K562 treated with DMSO at 1 percent for 12 hours (cell line): ENCODE data around the gene GNB2. TPM values are rescaled to one million over a fixed set of nuclear protein-coding genes. Genes with fewer than 3 reads are reported as not detected.

ENCODE experiments used
- total RNA-seq: library from RNA; unstranded; fragments of 300-600 nt; gene quantifications from 2 replicates; pipeline ENCODE4 v1.2.3, GENCODE V29; 2022; ENCODE audit not compliant: insufficient read depth

Gene GNB2
- 568 and 655 TPM in 2 replicates for total RNA-seq

DNA sequence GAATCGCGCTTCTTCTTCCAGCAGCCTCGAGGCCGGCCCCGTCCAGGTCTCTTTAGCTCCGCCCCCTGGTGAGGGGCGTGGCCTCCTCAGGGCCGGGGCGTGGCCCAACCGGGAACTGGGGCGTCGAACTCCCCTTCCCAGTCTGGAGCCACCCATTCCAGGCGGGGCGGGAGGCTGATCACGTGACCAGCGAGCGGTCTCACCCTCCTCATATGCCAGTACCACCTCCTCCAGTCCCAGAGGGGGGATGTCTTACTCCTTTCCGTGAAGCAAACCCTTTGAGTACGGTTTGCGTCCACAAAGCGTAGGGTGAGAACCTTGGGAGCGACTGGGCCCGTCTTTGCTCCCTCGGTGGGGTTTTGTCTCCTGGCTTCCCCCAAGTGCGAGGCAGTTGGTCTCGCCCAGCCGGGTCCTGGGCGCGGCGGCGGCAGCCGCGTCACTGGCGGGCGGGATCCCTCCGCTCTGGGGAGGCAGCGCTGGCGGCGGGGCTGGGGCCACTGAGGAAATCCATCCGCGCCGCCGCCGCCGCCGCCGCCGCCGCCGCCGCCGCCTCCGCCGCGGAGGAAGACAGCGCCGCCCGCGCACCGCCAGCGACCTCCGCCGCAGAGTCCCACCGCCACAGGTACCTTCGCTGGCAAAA, at the start of gene GNB2:
TSS of gene GNB2 (plus strand) at position 439 of the 640 bp plus-strand sequence. CDS start 2,526 bp downstream, outside the sequence.

DNA sequence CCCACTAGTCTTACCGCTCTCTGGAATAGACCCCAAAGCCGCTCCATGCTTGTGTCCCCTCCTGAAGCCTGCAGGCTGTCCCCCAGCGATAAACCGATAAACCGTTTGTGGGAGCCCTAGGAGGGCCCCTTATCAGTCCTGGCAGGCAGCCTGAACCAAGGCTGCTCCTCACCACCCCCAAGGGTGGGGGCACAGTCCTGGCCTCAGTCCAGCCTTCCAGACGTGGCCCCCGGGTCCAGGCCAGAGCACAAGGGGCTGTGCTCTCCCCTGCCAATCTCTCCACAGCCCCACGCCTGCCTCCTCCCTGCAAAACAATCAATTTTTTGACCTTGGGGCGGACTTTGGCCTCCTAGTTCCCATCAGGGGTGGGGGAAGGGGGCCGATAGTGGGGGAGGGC, 32.1 kb upstream of the GNB2 start, which contains the start of gene TFR2:
TSS of gene TFR2 (minus strand) at position 90 of the 397 bp plus-strand sequence. CDS start at position 47, 43 bp downstream.

DNA sequence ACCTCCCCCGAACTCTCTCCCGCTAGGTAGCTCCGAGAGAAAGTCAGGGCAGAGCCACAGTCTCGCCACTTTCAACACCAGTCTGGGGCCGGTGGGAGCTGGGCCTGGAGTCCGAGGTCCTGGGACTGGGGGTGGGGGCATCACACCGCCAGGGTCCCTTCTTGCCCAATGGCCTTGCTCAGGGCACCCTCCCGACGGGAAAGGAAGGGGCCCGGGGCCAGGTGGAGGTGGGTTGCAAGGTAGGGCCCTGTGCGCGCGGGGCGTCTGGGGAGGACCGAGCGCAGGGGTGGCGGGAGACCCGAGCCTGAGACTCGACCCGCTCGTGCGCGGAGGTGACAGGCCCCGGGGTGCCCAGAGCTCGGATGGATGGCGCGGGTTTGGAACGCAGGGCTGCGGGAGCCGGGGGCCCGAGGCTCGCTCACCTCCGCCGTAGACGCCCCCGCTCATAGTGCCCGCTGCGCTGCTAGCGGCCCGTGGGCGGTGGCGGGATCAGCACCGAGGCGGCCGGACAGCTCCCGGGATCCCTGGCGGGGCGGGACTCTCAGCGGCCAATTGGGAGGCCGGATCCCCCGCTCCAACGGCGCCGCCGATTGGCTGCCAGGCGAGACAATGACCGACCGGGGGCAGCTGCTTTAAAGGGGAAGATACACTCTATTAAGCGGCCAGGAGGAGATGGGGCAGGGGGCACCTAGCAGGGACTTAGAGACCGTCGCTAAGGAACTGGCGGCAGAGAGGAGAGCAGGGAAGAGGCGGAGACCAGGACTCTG, 17.4 kb upstream of the GNB2 start, which contains the start of gene ACTL6B:
TSS of gene ACTL6B (minus strand) at position 541 of the 767 bp plus-strand sequence. CDS start at position 447, 94 bp downstream.

DNA sequence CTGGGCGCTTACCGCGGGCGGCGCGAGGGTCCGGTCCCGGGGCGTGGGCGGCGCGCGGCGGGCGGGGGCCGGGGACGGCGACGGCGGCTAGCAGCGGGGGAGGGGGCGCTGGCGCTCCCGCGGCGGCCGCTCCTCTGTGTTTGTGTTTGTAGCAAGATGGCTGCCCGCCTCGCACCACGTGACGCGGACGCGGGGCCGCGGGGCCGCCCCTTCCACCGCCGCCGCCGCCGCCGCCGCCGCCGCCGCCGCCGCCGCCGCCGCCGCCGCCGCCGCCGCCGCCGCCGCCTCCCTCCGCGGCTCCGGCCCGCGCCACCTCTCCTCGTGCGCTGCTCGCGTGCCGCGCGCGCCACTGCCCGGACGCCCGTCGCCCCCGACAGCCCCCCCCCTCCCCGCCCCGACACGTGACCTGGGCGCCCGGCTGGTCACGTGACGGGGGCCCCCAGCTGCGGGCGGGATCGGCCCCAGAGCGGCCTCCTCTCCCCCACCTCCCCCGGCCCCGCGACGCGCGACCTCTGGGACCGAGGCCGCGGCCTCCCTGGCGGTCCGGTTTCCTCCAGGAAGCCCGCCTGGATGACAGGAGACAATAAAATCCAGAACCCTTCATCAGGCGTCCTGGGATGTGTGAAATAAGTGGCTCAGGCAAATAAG, 20.7 kb downstream of the GNB2 start, which contains the start of gene GIGYF1:
TSS of gene GIGYF1 (minus strand) at position 153 of the 648 bp plus-strand sequence. CDS start 6,012 bp downstream, outside the sequence.

DNA sequence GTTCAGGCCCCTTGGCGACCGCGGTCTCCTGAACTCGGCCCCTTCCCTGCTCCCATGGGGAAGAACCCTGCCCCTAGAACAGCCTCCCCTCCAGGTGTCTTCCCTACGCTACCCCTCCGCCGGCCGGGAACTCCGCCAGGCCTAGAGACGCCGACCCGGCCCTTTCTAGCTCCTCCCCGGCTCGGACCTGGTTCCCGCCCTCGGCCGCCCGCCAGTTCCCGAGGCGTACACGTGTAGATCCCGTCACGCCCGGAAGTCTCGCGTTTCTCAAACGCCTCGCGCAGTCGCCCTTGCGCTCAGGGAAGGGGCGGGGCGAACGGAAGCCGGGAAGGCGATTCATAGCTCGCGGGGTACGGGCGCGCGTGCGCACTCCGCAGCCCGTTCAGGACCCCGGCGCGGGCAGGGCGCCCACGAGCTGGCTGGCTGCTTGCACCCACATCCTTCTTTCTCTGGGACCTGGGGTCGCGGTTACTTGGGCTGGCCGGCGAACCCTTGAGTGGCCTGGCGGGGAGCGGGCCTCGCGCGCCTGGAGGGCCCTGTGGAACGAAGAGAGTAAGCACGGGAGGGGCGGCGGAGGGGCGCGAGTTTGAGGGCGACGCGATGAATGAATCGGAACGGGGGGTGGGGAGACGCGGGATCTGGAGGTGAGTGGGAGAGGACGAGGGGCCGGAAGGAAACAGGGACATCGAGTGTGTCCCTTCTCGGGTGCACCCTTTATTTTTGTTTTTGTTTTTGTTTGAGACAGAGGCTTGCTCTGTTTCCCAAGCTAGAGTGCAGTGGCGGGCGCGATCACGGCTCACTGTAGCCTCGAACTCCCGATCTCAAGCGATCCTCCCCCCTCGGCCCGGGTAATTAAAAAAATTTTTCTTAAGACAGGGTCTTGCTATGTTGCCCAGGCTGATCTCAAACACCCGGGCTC, 32.5 kb downstream of the GNB2 start, which contains the start of gene POP7:
TSS of gene POP7 (plus strand) at position 369 of the 919 bp plus-strand sequence. CDS start 710 bp downstream, outside the sequence.

DNA sequence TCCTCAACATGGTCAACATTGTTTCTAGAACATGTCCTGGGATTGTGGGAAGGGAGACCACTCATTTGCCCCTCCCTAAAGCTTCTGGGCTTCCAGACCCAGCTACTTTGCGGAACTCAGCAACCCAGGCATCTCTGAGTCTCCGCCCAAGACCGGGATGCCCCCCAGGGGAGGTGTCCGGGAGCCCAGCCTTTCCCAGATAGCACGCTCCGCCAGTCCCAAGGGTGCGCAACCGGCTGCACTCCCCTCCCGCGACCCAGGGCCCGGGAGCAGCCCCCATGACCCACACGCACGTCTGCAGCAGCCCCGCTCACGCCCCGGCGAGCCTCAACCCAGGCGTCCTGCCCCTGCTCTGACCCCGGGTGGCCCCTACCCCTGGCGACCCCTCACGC, 46.7 kb downstream of the GNB2 start, which contains the start of gene EPO:
TSS of gene EPO (plus strand) at position 190 of the 392 bp plus-strand sequence. CDS start 513 bp downstream, outside the sequence.

Other genes with a start within 250 kb of the GNB2 start
- 2.3 and 7.2 TPM in 2 replicates for gene ZCWPW1, start 245.0 kb upstream of the GNB2 start, total RNA-seq
- gene MEPCE, start 243.9 kb upstream of the GNB2 start, total RNA-seq, result 61.3 and 85.4 TPM in 2 replicates
- gene PPP1R35, start 237.2 kb upstream of the GNB2 start, total RNA-seq, result 84.0 and 131 TPM in 2 replicates
- gene SPACDR, start 209.5 kb upstream of the GNB2 start, total RNA-seq, result 2.1 TPM in 1 of 2 replicates, not detected in the other
- 141 and 148 TPM in 2 replicates for gene TSC22D4, start 194.5 kb upstream of the GNB2 start, total RNA-seq
- 1.2 TPM in 2 replicates for gene NYAP1, start 189.8 kb upstream of the GNB2 start, total RNA-seq
- gene AGFG2, start 134.5 kb upstream of the GNB2 start, total RNA-seq, result 16.6 and 18.5 TPM in 2 replicates
- gene SAP25, start 99.8 kb upstream of the GNB2 start, total RNA-seq, result 11.5 and 19.0 TPM in 2 replicates
- gene LRCH4, start 87.6 kb upstream of the GNB2 start, total RNA-seq, result 67.0 and 99.9 TPM in 2 replicates
- gene FBXO24, start 87.4 kb upstream of the GNB2 start, total RNA-seq, result 1.3 and 2.5 TPM in 2 replicates
- gene PCOLCE, start 71.4 kb upstream of the GNB2 start, total RNA-seq, result 14.4 and 24.9 TPM in 2 replicates
- gene MOSPD3, start 61.2 kb upstream of the GNB2 start, total RNA-seq, result 40.9 and 41.5 TPM in 2 replicates
- gene TFR2, start 32.2 kb upstream of the GNB2 start, total RNA-seq, result 47.9 and 70.0 TPM in 2 replicates
- gene ACTL6B, start 17.3 kb upstream of the GNB2 start, total RNA-seq, result not detected in 2 replicates
- 11.4 and 30.9 TPM in 2 replicates for gene GIGYF1, start 20.5 kb downstream of the GNB2 start, total RNA-seq
- gene POP7, start 32.4 kb downstream of the GNB2 start, total RNA-seq, result 82.2 and 128 TPM in 2 replicates
- not detected in 2 replicates for gene EPO, start 46.7 kb downstream of the GNB2 start, total RNA-seq
- not detected in 2 replicates for gene ZAN, start 59.9 kb downstream of the GNB2 start, total RNA-seq
- 29.2 and 45.9 TPM in 2 replicates for gene EPHB4, start 153.8 kb downstream of the GNB2 start, total RNA-seq
- 11.1 and 18.6 TPM in 2 replicates for gene SLC12A9, start 179.0 kb downstream of the GNB2 start, total RNA-seq
- 65.2 and 74.9 TPM in 2 replicates for gene TRIP6, start 193.6 kb downstream of the GNB2 start, total RNA-seq
- gene SRRT, start 201.4 kb downstream of the GNB2 start, total RNA-seq, result 81.0 and 147 TPM in 2 replicates
- 1.4 TPM in 1 of 2 replicates, not detected in the other for gene UFSP1, start 216.0 kb downstream of the GNB2 start, total RNA-seq
- gene ACHE, start 222.1 kb downstream of the GNB2 start, total RNA-seq, result 1.4 and 5.5 TPM in 2 replicates